Measurements from ENCODE around the gene ZNF354C.
"Not testable (repeated sequence)": the region's sequence is repeated elsewhere in the genome, so short reads cannot be mapped to it uniquely, and the experiment has no call there.

ZNF354C gene

GRCh38 chr5:179060116-179061008, at the start of gene ZNF354C:
TSS of gene ZNF354C (plus strand) at chr5:179060373. CDS start at chr5:179062069, 1,696 bp downstream.
- in situ Hi-C loops (cut with MboI; ENCODE audit: low sequenced_read_pairs) = no loop called here

GRCh38 chr5:179023528-179024189, 36.5 kb upstream of the ZNF354C start, which contains the start of gene ZNF879:
TSS of gene ZNF879 (plus strand) at chr5:179023804. CDS start at chr5:179025005, 1,201 bp downstream.
- in situ Hi-C loops (cut with MboI; ENCODE audit: low sequenced_read_pairs) = no loop called here

GRCh38 chr5:179033004-179033580, 27.1 kb upstream of the ZNF354C start:
- in situ Hi-C loops (cut with MboI; ENCODE audit: low sequenced_read_pairs) = no loop called here

- in situ Hi-C loops (cut with MboI; ENCODE audit: low sequenced_read_pairs) = no loop called here
Measured at GRCh38 chr5:179044765-179045164, 15.4 kb upstream of the ZNF354C start.

- in situ Hi-C loops (cut with MboI; ENCODE audit: low sequenced_read_pairs) = no loop called here
Measured at GRCh38 chr5:179051784-179052183, 8.4 kb upstream of the ZNF354C start.

- in situ Hi-C loops (cut with MboI; ENCODE audit: low sequenced_read_pairs) = no loop called here
Measured at GRCh38 chr5:179054036-179054785, 6.0 kb upstream of the ZNF354C start.

- in situ Hi-C loops (cut with MboI; ENCODE audit: low sequenced_read_pairs) = no loop called here
Measured at GRCh38 chr5:179054876-179055275, 5.3 kb upstream of the ZNF354C start.

GRCh38 chr5:179055436-179055835, 4.7 kb upstream of the ZNF354C start:
- in situ Hi-C loops (cut with MboI; ENCODE audit: low sequenced_read_pairs) = no loop called here

GRCh38 chr5:179055841-179056240, 4.3 kb upstream of the ZNF354C start:
- in situ Hi-C loops (cut with MboI; ENCODE audit: low sequenced_read_pairs) = no loop called here

- in situ Hi-C loops (cut with MboI; ENCODE audit: low sequenced_read_pairs) = no loop called here
Measured at GRCh38 chr5:179061025-179061424, 852 bp downstream of the ZNF354C start.

GRCh38 chr5:179065703-179066102, 5.5 kb downstream of the ZNF354C start:
- in situ Hi-C loops (cut with MboI; ENCODE audit: low sequenced_read_pairs) = no loop called here

GRCh38 chr5:179079165-179079987, 19.2 kb downstream of the ZNF354C start:
- in situ Hi-C loops (cut with MboI; ENCODE audit: low sequenced_read_pairs) = no loop called here

- in situ Hi-C loops (cut with MboI; ENCODE audit: low sequenced_read_pairs) = no loop called here
Measured at GRCh38 chr5:179080724-179081123, 20.6 kb downstream of the ZNF354C start.

- in situ Hi-C loops (cut with MboI; ENCODE audit: low sequenced_read_pairs) = no loop called here
Measured at GRCh38 chr5:179089502-179089901, 29.3 kb downstream of the ZNF354C start.

GRCh38 chr5:179101282-179101681, 41.1 kb downstream of the ZNF354C start:
- in situ Hi-C loops (cut with MboI; ENCODE audit: low sequenced_read_pairs) = not testable (repeated sequence)

GRCh38 chr5:179110528-179110927, 50.4 kb downstream of the ZNF354C start:
- in situ Hi-C loops (cut with MboI; ENCODE audit: low sequenced_read_pairs) = no loop called here

- in situ Hi-C loops (cut with MboI; ENCODE audit: low sequenced_read_pairs) = no loop called here
Measured at GRCh38 chr5:179111267-179112207, 51.4 kb downstream of the ZNF354C start.

- in situ Hi-C loops (cut with MboI; ENCODE audit: low sequenced_read_pairs) = no loop called here
Measured at GRCh38 chr5:179112469-179113142, 52.4 kb downstream of the ZNF354C start.
